Occipital lobe (tissue), 3 donors: Measurements from ENCODE around the gene USP51. TPM values are rescaled to one million over a fixed set of nuclear protein-coding genes. Genes with fewer than 3 reads are reported as not detected.
A peak's percentile ranks its signal among the peaks of the same experiment; 100 is the strongest.
"Not testable (repeated sequence)": the region's sequence is repeated elsewhere in the genome, so short reads cannot be mapped to it uniquely, and the experiment has no call there.

ENCODE experiments used
- DNase-seq: peaks from one replicate; lab custom pipeline; 2025; lab: John Stamatoyannopoulos, UW
- small RNA-seq: library from RNA; depleted of rRNA; stranded (forward); fragments of <200 nt; gene quantifications from one replicate; pipeline ENCODE3, GENCODE V24; 2014
- total RNA-seq: library from RNA; depleted of rRNA; stranded (reverse); fragments of >200 nt; gene quantifications from one replicate; pipeline ENCODE4 v1.2.3, GENCODE V29; 2014

The USP51 gene
- total RNA-seq, 1 donor from 2014 or later: 6.9 TPM

DNA sequence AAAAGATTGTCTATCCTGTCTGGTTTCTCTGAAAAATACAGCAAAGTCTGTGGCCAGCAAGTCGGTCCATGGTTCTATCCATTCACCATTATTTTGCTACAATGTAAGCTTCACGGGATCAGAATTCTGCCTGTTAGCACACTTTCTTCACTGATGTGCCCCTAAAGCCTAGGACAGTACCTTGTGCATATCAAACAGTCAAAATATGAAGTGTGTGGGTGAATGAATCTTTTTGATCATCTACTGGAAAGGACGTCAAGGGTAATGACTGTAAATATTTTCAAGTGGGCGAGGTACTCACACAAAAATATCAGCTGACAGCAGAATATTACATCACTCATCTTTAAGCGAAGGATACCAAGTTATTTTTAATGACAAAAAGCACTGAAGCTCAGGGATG is 24.5 kb downstream of the USP51 start:
- DNase-seq: not testable (repeated sequence)

DNA sequence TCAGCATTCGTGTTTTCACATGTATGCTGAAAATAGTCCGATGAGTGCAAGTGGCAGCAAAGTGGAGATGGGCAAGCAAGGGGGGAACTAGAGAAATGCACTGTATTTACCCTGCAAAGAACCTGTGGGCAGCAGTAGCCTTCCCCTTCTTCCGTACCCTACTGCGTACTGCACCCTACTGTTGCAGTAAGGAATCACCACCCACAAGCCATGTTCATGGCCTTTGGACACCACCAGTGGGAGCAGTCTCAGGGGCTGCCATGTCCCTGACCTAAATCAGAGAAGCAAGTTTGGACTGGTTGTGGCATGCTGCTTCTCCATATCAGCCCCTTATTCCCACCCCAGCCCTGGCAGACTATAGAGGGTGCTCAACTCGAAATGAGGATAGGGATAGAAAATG is 25.6 kb downstream of the USP51 start:
- DNase-seq: not testable (repeated sequence)

DNA sequence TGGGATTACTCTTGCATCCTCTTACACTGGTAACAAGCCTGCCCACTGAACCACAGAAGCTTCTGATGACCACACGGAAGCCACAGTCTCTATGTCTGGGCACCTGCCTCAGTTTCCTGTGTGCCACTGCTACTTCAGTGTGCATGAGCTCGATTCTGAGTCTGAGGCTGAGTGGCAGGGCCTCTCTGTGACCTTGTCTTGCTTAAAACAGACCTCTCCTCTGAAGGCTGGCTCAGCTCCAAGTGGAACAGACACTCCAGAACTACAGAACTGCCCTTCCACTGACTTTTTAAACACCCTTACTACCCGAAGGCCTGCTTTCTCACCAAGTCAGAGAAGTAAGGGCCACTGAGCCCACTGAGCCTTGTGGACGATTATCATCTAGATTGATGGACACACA is 29.7 kb downstream of the USP51 start:
- not testable (repeated sequence) for DNase-seq

DNA sequence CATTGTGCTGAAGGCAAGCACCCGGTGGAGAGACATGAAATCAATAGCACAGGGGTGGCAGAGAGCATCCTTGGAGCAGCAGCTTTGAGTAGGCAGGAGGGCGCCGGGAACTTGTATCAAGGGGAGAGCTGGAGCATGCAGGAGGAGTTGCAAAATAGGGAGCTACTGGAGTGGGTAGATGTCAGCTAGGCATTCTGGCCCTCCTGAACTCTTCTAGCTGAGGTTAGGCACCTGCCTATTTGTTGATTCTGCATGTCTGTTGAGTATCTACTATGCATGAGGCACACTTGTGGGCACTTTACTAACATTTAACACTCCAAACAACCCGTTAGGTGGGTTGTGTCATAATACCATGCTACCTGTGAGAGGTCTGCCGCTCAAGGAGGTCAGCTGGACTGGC is 30.2 kb downstream of the USP51 start:
- not testable (repeated sequence) for DNase-seq

DNA sequence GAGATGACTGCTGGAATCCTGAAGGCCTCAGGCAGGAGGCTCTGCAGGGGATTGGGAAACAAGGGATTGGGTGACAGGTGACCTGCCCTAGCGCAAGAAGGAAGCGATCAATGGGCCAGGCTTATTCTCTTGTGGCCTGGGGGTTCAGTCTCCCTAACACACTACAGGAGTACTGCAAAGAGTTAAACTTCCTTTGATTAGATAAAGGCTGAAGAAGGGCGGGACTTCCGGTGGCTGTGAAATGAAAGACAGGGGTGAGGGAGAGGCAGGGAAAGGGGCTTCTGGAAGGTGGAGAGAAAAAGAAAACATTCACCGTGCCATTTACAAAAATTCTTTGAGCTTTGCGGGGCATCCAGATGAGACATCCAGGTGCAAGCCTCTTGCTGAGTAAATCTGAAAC is 33.9 kb downstream of the USP51 start:
- not testable (repeated sequence) for DNase-seq

DNA sequence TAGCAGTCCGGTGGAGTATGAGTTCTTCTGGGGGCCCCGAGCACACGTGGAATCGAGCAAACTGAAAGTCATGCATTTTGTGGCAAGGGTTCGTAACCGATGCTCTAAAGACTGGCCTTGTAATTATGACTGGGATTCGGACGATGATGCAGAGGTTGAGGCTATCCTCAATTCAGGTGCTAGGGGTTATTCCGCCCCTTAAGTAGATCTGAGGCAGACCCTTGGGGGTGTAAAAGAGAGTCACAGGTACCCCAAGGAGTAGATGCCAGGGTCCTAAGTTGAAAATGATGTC is 36.9 kb downstream of the USP51 start:
- DNase-seq: peak; percentile 0

DNA sequence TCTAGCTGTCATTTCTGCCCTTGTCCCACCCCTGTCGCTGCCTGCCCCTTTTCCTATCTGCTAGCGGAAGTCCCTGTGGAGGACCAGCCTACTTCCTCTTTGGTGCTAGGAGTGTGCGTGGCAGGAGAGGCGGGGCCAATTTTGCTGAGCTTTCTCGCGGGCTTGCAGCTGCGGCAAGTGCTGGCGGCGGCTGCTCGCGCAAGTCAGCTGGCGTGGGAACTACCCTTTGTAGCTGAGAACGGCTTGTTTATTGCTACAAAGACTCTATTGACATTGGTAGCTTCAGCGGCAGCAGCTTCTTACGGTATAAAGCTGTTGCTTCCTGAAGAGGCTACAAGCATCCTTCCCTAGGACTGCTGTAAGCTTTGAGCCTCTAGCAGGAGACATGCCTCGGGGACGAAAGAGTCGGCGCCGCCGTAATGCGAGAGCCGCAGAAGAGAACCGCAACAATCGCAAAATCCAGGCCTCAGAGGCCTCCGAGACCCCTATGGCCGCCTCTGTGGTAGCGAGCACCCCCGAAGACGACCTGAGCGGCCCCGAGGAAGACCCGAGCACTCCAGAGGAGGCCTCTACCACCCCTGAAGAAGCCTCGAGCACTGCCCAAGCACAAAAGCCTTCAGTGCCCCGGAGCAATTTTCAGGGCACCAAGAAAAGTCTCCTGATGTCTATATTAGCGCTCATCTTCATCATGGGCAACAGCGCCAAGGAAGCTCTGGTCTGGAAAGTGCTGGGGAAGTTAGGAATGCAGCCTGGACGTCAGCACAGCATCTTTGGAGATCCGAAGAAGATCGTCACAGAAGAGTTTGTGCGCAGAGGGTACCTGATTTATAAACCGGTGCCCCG is 37.4 kb downstream of the USP51 start, which contains the start of gene MAGEH1:
MAGEH1 (plus strand) TSS at position 138 of the 843 bp plus-strand sequence; CDS start at position 386, 248 bp downstream.
- peak; percentile 84 for DNase-seq

DNA sequence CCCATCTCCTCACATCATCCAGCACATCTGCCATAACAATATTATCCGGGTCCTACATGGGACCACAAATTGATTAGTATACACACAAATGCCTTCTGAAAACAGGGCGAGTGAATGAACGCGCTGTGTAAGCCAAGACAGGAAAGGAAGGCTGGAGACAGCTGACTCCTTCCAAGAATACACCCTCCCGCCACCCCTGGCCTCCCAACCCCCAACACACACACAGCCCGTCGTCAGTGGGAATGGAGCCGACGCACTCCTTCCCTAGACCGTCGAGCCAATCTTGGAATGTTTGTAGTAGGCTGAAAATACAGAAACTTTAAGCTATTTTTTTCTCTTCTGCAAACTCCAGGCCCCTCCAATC is 38.0 kb downstream of the USP51 start:
- peak; percentile 34 for DNase-seq

DNA sequence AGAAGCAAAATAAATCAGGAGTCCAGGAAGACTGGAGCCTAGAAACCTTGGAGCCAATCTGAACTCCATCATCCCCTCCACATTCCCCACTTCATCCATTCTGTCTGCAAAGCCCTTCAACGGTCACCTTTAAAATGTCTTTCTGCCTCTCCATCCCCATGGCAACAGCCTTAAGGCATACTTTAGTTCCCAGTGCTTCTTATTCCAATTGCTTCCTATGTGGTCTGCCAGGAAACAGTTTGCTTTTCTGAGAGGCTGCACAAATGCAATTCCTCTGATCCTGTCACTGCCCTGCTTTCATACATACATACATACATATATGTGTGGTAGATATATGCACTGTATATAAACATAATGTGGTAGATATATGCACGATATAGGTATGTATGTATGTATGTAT is 38.5 kb downstream of the USP51 start:
- no peak for DNase-seq

DNA sequence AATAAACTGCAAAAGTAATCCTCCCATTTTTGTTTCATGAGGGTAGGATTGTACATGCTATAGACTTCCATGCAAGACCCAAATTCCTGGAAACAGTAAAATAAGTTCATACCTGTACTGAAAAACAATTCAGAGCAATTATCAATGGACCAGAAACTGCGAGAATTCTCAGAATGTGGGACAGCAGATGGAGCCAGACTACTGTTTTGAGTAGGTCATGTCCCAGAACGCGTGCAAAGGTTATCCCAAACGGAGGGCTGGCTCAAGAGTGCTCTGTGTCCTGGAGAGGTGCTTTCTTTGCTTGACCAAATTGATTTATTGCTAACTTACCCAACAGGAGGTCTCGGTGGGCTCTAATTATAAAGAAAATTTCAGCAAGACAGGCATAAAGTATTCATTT is 39.4 kb downstream of the USP51 start:
- DNase-seq: no peak

DNA sequence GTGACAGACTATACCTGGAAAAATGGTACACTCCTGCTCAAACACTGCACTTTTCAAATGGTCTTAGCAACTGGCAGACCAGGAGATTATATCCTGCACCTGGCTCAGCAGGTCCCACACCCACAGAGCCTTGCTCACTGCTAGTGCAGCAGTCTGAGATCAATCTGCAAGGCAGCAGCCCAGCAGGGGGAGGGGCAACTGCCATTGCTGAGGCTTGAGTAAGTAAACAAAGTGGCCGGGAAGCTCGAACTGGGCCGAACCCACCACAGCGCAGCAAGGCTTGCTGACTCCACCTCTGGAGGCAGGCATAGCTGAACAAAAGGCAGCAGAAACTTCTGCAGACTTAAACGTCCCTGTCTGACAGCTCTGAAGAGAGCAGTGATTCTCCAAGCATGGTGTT is 46.2 kb downstream of the USP51 start:
- DNase-seq: not testable (repeated sequence)

Small RNAs within 50 kb of the gene (small RNA-seq; reads per million reads assigned to genes)
- gene MIR4536-2: not detected

Other genes starting within 250 kb of the USP51 start
- gene PAGE3, start 224.9 kb downstream of the USP51 start, total RNA-seq: not detected
- gene MAGEH1, start 37.7 kb downstream of the USP51 start, total RNA-seq: 115 TPM
- gene FOXR2, start 133.6 kb upstream of the USP51 start, total RNA-seq: not detected
- 62.1 TPM for gene RRAGB, start 227.9 kb upstream of the USP51 start, total RNA-seq